NCI-H446 treated with DMSO at 0.1 percent for 48 hours (cell line): Measurements from ENCODE around the gene LMBRD2.
A peak's percentile ranks its signal among the peaks of the same experiment; 100 is the strongest.
"Not testable (repeated sequence)": the region's sequence is repeated elsewhere in the genome, so short reads cannot be mapped to it uniquely, and the experiment has no call there.

Experiments
- DNase-seq: peaks from one replicate; lab custom pipeline; 2025; lab: John Stamatoyannopoulos, UW

LMBRD2 gene

GRCh38 chr5:36151434-36152323 lies at the start of gene LMBRD2, which contains the start of gene SKP2:
Gene LMBRD2 (minus strand): TSS chr5:36151887. CDS start chr5:36143349, 8,538 bp downstream.
Gene SKP2 (plus strand): TSS chr5:36152111. CDS start chr5:36152263, 152 bp downstream.
- peak; percentile 99 for DNase-seq

- DNase-seq: no peak
Measured at GRCh38 chr5:36200513-36200912, 48.8 kb upstream of the LMBRD2 start.

- no peak for DNase-seq
Measured at GRCh38 chr5:36199620-36200019, 47.9 kb upstream of the LMBRD2 start.

GRCh38 chr5:36198783-36199182 lies 47.1 kb upstream of the LMBRD2 start:
- not testable (repeated sequence) for DNase-seq

GRCh38 chr5:36198281-36198680 lies 46.6 kb upstream of the LMBRD2 start:
- DNase-seq: no peak

- DNase-seq: no peak
Measured at GRCh38 chr5:36193746-36194145, 42.1 kb upstream of the LMBRD2 start.

- not testable (repeated sequence) for DNase-seq
Measured at GRCh38 chr5:36184408-36184807, 32.7 kb upstream of the LMBRD2 start.

- no peak for DNase-seq
Measured at GRCh38 chr5:36181774-36182173, 30.1 kb upstream of the LMBRD2 start.

- DNase-seq: no peak
Measured at GRCh38 chr5:36180556-36181350, 29.1 kb upstream of the LMBRD2 start.

- no peak for DNase-seq
Measured at GRCh38 chr5:36179950-36180349, 28.3 kb upstream of the LMBRD2 start.

GRCh38 chr5:36178524-36178890 lies 26.8 kb upstream of the LMBRD2 start:
- no peak for DNase-seq

- peak; percentile 54 for DNase-seq
Measured at GRCh38 chr5:36177715-36178523, 26.2 kb upstream of the LMBRD2 start.

- DNase-seq: no peak
Measured at GRCh38 chr5:36177154-36177553, 25.5 kb upstream of the LMBRD2 start.

- no peak for DNase-seq
Measured at GRCh38 chr5:36175043-36175442, 23.4 kb upstream of the LMBRD2 start.

- no peak for DNase-seq
Measured at GRCh38 chr5:36174119-36174518, 22.4 kb upstream of the LMBRD2 start.

- DNase-seq: no peak
Measured at GRCh38 chr5:36173426-36173825, 21.7 kb upstream of the LMBRD2 start.

- no peak for DNase-seq
Measured at GRCh38 chr5:36172599-36172998, 20.9 kb upstream of the LMBRD2 start.

- DNase-seq: no peak
Measured at GRCh38 chr5:36170832-36171424, 19.2 kb upstream of the LMBRD2 start.

GRCh38 chr5:36168737-36169136 lies 17.1 kb upstream of the LMBRD2 start:
- no peak for DNase-seq

- DNase-seq: no peak
Measured at GRCh38 chr5:36164461-36164860, 12.8 kb upstream of the LMBRD2 start.

- DNase-seq: no peak
Measured at GRCh38 chr5:36162810-36163486, 11.3 kb upstream of the LMBRD2 start.
